Measurements from ENCODE around the gene AFF3.

- no peak for TF ChIP-seq MYC (IDR thresholded peaks at IDR 0.05; ENCODE audit: low read depth, low read length)
- TF ChIP-seq GATA2 (IDR thresholded peaks at IDR 0.05; ENCODE audit: insufficient read depth, insufficient read length, low read depth, low read length) = no peak
- TF ChIP-seq, protein P1, sequence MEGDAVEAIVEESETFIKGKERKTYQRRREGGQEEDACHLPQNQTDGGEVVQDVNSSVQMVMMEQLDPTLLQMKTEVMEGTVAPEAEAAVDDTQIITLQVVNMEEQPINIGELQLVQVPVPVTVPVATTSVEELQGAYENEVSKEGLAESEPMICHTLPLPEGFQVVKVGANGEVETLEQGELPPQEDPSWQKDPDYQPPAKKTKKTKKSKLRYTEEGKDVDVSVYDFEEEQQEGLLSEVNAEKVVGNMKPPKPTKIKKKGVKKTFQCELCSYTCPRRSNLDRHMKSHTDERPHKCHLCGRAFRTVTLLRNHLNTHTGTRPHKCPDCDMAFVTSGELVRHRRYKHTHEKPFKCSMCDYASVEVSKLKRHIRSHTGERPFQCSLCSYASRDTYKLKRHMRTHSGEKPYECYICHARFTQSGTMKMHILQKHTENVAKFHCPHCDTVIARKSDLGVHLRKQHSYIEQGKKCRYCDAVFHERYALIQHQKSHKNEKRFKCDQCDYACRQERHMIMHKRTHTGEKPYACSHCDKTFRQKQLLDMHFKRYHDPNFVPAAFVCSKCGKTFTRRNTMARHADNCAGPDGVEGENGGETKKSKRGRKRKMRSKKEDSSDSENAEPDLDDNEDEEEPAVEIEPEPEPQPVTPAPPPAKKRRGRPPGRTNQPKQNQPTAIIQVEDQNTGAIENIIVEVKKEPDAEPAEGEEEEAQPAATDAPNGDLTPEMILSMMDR (IDR thresholded peaks at IDR 0.05; ENCODE audit: extremely low read depth in 1 of 2, insufficient read depth in 1 of 2, low read depth in 1 of 2, low read length in 2 of 2) = no peak
- no peak for TF ChIP-seq POLR2A (IDR thresholded peaks at IDR 0.05; ENCODE audit: low read depth, low read length)
- TF ChIP-seq, protein P2, sequence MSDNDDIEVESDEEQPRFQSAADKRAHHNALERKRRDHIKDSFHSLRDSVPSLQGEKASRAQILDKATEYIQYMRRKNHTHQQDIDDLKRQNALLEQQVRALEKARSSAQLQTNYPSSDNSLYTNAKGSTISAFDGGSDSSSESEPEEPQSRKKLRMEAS (IDR thresholded peaks at IDR 0.05; ENCODE audit: insufficient read depth, insufficient read length) = no peak
- TF ChIP-seq EZH2 (IDR thresholded peaks at IDR 0.05; ENCODE audit: borderline replicate concordance, low read depth, low read length, severe bottlenecking) = no peak
- TF ChIP-seq JUN (IDR thresholded peaks at IDR 0.05; ENCODE audit: borderline replicate concordance, insufficient read depth, insufficient read length, low read depth) = no peak
Observed at GRCh38 chr2:100071335-100072043, 70.9 kb downstream of the AFF3 start.
